SK-N-MC (cell line): ENCODE measurements around the gene MSX1.

ENCODE experiments used
- EZH2 ChIP-seq: fragments of 200-600 bp; sonication (generic); IDR thresholded peaks from one replicate; pipeline ENCODE4 v1.6.1; 2017; ENCODE audit warnings: antibody characterized with exemption
- FOXP2 ChIP-seq: optimal IDR thresholded peaks from 2 replicates; pipeline ENCODE3; 2011; ENCODE audit warnings: mild to moderate bottlenecking, moderate library complexity; ENCODE audit not compliant: insufficient read depth; ENCODE audit errors: extremely low read length, control extremely low read depth
- POLR2AphosphoS5 ChIP-seq: IDR thresholded peaks from 2 replicates; pipeline ENCODE4 v1.6.1; 2012; ENCODE audit warnings: mild to moderate bottlenecking, low read depth, low read length, borderline replicate concordance

GRCh38 chr4:4867375-4868039 lies 8.0 kb downstream of the MSX1 start:
- TF ChIP-seq POLR2AphosphoS5 (no peak), EZH2 (no peak), FOXP2 (no peak)
